ENCODE measurements around the gene NUP35. TPM values are rescaled to one million over a fixed set of nuclear protein-coding genes. Genes with fewer than 3 reads are reported as not detected.
A peak's percentile ranks its signal among the peaks of the same experiment; 100 is the strongest.

Gene NUP35
- total RNA-seq, 2 experiments from 2014 or later, result 36.5 to 37.3 TPM

GRCh38 chr2:183105402-183106134, 18.7 kb upstream of the NUP35 start:
- intact Hi-C loops (cut with micrococcal nuclease; ENCODE audit: unreplicated experiment), result no loop called here
- H3K36me3 ChIP-seq (ENCODE audit: insufficient read depth, low read length), result no peaks in the 10 kb centered on the region
- no peaks in the 10 kb centered on the region for H3K79me2 ChIP-seq (ENCODE audit: insufficient read depth, low read depth, low read length)
- H3K9me2 ChIP-seq (ENCODE audit: insufficient read depth, low read length), result no peaks in the 10 kb centered on the region
- no peaks in the 10 kb centered on the region for H4K20me1 ChIP-seq (ENCODE audit: insufficient read depth, low read length)
- H3K9me3 ChIP-seq (ENCODE audit: low read length), result no peaks in the 10 kb centered on the region
- H3K27ac ChIP-seq (ENCODE audit: low read depth, low read length, poor library complexity, severe bottlenecking), result no peak overlapping the region
- no peaks in the 10 kb centered on the region for H3K4me1 ChIP-seq (ENCODE audit: insufficient read depth, low read length, poor library complexity, severe bottlenecking)
- no peak overlapping the region for H3K4me3 ChIP-seq (ENCODE audit: low read depth, low read length, poor library complexity, severe bottlenecking)
- no peak for TF ChIP-seq EZH2phosphoT487 (IDR thresholded peaks at IDR 0.05; ENCODE audit: borderline replicate concordance, low read depth, low read length)
- no peak for TF ChIP-seq CTCF (conservative IDR thresholded peaks at IDR 0.05; ENCODE audit: low read length)
- DNase-seq (ENCODE audit: low spot score), result no peak
- BruUV-seq (replicated peaks), result no TSS peak
- no peak overlapping the region for H3K4me2 ChIP-seq (ENCODE audit: low read length)
- H2AFZ ChIP-seq (ENCODE audit: low read length), result no peak overlapping the region
- CTCF ChIA-PET (ENCODE audit: unreplicated experiment), result no interaction called here
- POLR2A ChIA-PET, result interaction anchor here (0.9 kb wide), 1 partner anchor 13 kb away, joined by 5 read pairs; no protein-coding TSS in a partner anchor

GRCh38 chr2:183112577-183112976, 11.7 kb upstream of the NUP35 start:
- CTCF ChIA-PET (ENCODE audit: unreplicated experiment), result no interaction called here
- Histone ChIP-seq H4K20me1 (ENCODE audit: insufficient read depth, low read length) (no peaks in the 10 kb centered on the region), H3K4me2 (ENCODE audit: low read length) (no peak overlapping the region), H3K9me2 (ENCODE audit: insufficient read depth, low read length) (no peaks in the 10 kb centered on the region), H3K9me3 (ENCODE audit: low read length) (no peaks in the 10 kb centered on the region), H3K4me1 (ENCODE audit: insufficient read depth, low read length, poor library complexity, severe bottlenecking) (peaks cover 19% of the 10 kb centered on the region), H3K27ac (ENCODE audit: low read depth, low read length, poor library complexity, severe bottlenecking) (no peak overlapping the region), H3K36me3 (ENCODE audit: insufficient read depth, low read length) (no peaks in the 10 kb centered on the region), H3K4me3 (ENCODE audit: low read depth, low read length, poor library complexity, severe bottlenecking) (no peak overlapping the region), H2AFZ (ENCODE audit: low read length) (no peak overlapping the region), H3K79me2 (ENCODE audit: insufficient read depth, low read depth, low read length) (no peaks in the 10 kb centered on the region)
- BruUV-seq (replicated peaks), result no TSS peak
- TF ChIP-seq CTCF (conservative IDR thresholded peaks at IDR 0.05; ENCODE audit: low read length) (no peak), EZH2phosphoT487 (IDR thresholded peaks at IDR 0.05; ENCODE audit: borderline replicate concordance, low read depth, low read length) (no peak)
- POLR2A ChIA-PET, result interaction anchor here (1.5 kb wide), 1 partner anchor 33 kb away, joined by 4 read pairs; the partner anchor contains the start of gene DUSP19
- intact Hi-C loops (cut with micrococcal nuclease; ENCODE audit: unreplicated experiment), result no loop called here
- DNase-seq (ENCODE audit: low spot score), result no peak

- POLR2A ChIA-PET, result interaction anchor here (0.6 to 1.5 kb wide), 3 partner anchors 9 to 139 kb away, joined by 4 to 7 read pairs (median 5); partner anchors contain the start of gene DUSP19
- H2AFZ ChIP-seq (ENCODE audit: low read length), result 0 out of 2 replicates have a peak overlapping the region, but pooled peaks have one; percentile 7
- BruUV-seq (replicated peaks), result no TSS peak
These were observed 10.6 kb upstream of the NUP35 start for GRCh38 chr2:183113630-183114029.

More at GRCh38 chr2:183113630-183114029, 10.6 kb upstream of the NUP35 start:
- Histone ChIP-seq H3K27ac (ENCODE audit: low read depth, low read length, poor library complexity, severe bottlenecking) (no peak overlapping the region), H3K4me2 (ENCODE audit: low read length) (no peak overlapping the region), H3K79me2 (ENCODE audit: insufficient read depth, low read depth, low read length) (no peaks in the 10 kb centered on the region), H3K9me2 (ENCODE audit: insufficient read depth, low read length) (no peaks in the 10 kb centered on the region), H4K20me1 (ENCODE audit: insufficient read depth, low read length) (no peaks in the 10 kb centered on the region), H3K4me1 (ENCODE audit: insufficient read depth, low read length, poor library complexity, severe bottlenecking) (peaks cover 19% of the 10 kb centered on the region), H3K4me3 (ENCODE audit: low read depth, low read length, poor library complexity, severe bottlenecking) (no peak overlapping the region), H3K36me3 (ENCODE audit: insufficient read depth, low read length) (no peaks in the 10 kb centered on the region), H3K9me3 (ENCODE audit: low read length) (no peaks in the 10 kb centered on the region)
- CTCF ChIA-PET (ENCODE audit: unreplicated experiment), result no interaction called here
- no peak for DNase-seq (ENCODE audit: low spot score)
- intact Hi-C loops (cut with micrococcal nuclease; ENCODE audit: unreplicated experiment), result no loop called here
- no peak for TF ChIP-seq EZH2phosphoT487 (IDR thresholded peaks at IDR 0.05; ENCODE audit: borderline replicate concordance, low read depth, low read length)
- no peak for TF ChIP-seq CTCF (conservative IDR thresholded peaks at IDR 0.05; ENCODE audit: low read length)
